ENCODE data around the gene MYLK. TPM values are rescaled to one million over a fixed set of nuclear protein-coding genes. Genes with fewer than 3 reads are reported as not detected.
A peak's percentile ranks its signal among the peaks of the same experiment; 100 is the strongest.

Gene MYLK
- total and polyA plus RNA-seq, 2 experiments from 2014 or later: 13.1 to 27.1 TPM

- 2% methylated on average over 10 of the region's 10 CpGs for WGBS (ENCODE audit: low lambda C conversion rate, missing lambda C conversion rate)
- peaks cover 55% of the 10 kb centered on the region for H3K79me2 ChIP-seq
- H3K4me3 ChIP-seq: peak overlapping the region; percentile 64
- peak overlapping the region; percentile 89 for H3K4me2 ChIP-seq
- DNase-seq (ENCODE audit: low spot score): peak; percentile 71
- no peaks in the 10 kb centered on the region for H4K20me1 ChIP-seq (ENCODE audit: insufficient read depth, poor library complexity, severe bottlenecking)
- no peaks in the 10 kb centered on the region for H3K27me3 ChIP-seq
- no peaks in the 10 kb centered on the region for H3K9me2 ChIP-seq (replicated peaks; ENCODE audit: insufficient read depth)
- TF ChIP-seq CTCF (IDR thresholded peaks at IDR 0.05; ENCODE audit: poor library complexity) (no peak), EZH2 (IDR thresholded peaks at IDR 0.05; ENCODE audit: borderline replicate concordance) (no peak), EZH2phosphoT487 (IDR thresholded peaks at IDR 0.05; ENCODE audit: low read depth, severe bottlenecking, unreplicated experiment) (no peak)
- H2AFZ ChIP-seq: peak overlapping the region; percentile 57
- no peaks in the 10 kb centered on the region for H3K36me3 ChIP-seq (replicated peaks; ENCODE audit: insufficient read depth, low read depth)
- H3K9me3 ChIP-seq (ENCODE audit: low read depth): no peaks in the 10 kb centered on the region
- H3K27ac ChIP-seq: peak overlapping the region; percentile 95
- H3K4me1 ChIP-seq (ENCODE audit: insufficient read depth): peaks cover 10% of the 10 kb centered on the region
Observed at GRCh38 chr3:123586131-123586530, 298.0 kb downstream of the MYLK start.

DNA sequence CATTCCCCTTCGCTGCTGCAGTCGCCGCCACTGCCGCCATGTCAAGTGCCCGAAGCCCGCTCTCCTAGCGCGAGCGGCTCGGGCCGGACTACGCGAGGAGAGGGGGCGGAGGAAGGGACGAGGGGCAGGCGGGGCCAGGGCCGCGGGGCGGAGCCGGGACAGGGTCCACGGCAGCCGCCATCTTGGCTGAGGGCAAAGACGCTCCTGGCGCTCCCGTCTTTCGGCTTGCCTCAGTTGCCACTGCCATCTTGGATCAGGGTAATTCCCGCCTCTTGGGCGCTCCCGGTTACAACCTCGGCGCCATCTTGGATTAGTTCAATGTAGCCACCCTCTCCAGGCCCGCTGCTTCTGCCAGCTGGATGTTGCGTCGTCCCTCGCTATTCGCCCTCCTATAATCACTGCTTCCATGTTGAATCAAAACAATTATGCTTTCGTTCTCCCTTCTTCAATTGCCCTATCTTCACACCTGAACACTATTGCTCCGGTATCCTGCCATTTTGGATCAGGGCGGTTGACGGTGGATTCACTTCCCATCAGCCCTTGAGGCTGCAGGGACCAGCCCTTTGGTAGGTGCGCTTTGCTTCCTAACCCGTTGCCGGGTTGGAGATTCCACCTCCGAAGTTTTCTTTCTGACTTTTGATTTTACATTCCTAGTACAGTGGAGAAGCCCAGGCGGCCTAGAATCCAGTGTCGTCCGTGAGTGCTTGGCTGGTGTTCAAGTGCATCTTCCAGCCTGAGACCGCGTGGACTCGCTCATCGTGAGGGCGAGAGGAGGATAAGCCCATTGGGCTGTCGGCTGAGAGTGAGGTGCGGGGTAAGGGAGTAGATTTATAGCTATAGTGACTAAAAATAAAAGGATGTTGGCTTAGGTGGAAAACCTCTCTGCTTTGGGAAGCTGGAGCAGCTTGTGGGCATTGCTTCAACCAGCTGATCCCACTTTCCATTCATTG, 298.9 kb downstream of the MYLK start, which contains the start of gene HACD2:
Gene HACD2 (minus strand): TSS at position 66 of the 950 bp plus-strand sequence. CDS start 26 bp downstream, at position 40.
- TF ChIP-seq EZH2phosphoT487 (IDR thresholded peaks at IDR 0.05; ENCODE audit: low read depth, severe bottlenecking, unreplicated experiment) (no peak), EZH2 (IDR thresholded peaks at IDR 0.05; ENCODE audit: borderline replicate concordance) (no peak), CTCF (IDR thresholded peaks at IDR 0.05; ENCODE audit: poor library complexity) (no peak)
- H3K9me2 ChIP-seq (replicated peaks; ENCODE audit: insufficient read depth): no peaks in the 10 kb centered on the region
- DNase-seq (ENCODE audit: low spot score): peak; percentile 99
- H3K4me1 ChIP-seq (ENCODE audit: insufficient read depth): peaks cover 10% of the 10 kb centered on the region
- H3K27me3 ChIP-seq: no peaks in the 10 kb centered on the region
- peak within 1 kb of the TSS; percentile 64 for H3K4me3 ChIP-seq
- no peaks in the 10 kb centered on the region for H3K36me3 ChIP-seq (replicated peaks; ENCODE audit: insufficient read depth, low read depth)
- peaks cover 54% of the 10 kb centered on the region for H3K79me2 ChIP-seq
- 2% methylated on average over 41 of the region's 54 CpGs for WGBS (ENCODE audit: low lambda C conversion rate, missing lambda C conversion rate)
- peak within 1 kb of the TSS; percentile 69 for H2AFZ ChIP-seq
- H4K20me1 ChIP-seq (ENCODE audit: insufficient read depth, poor library complexity, severe bottlenecking): no peaks in the 10 kb centered on the region
- peak within 1 kb of the TSS; percentile 95 for H3K27ac ChIP-seq
- H3K9me3 ChIP-seq (ENCODE audit: low read depth): no peaks in the 10 kb centered on the region
- peak within 1 kb of the TSS; percentile 89 for H3K4me2 ChIP-seq

DNA sequence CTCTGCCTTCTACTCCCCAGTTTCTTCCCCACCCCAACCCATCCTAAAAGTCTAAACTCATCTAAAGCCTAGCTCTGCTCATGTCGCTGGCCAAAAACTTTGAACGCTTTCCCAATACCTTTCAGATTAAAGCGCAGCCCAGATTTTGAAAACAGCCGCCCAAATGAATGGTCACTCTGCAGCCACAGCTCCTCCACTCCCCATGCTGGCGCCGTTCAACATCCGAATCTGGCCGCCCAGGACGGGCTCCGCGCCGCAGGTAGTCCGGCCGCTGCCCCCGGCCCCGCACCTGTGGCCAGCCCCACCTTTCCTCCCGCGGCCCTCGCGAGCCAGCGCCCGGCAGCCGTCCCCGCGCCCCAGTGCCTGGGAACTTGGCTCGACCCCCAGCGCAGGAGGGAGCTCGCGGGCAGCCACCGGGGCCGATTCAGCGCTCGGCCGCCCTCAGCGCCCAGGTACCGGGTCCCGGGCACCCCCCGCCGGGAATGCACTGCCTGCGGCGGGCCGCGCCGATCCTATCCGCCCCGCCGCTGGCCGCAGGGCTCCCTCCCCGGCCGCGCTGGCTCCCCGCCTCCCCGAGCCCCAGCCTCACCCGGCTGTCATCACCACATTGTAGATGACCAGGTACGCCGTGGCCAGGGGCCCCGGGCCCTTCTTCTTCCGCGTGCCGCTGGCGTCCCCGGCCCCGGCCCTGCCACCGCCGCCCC, 299.7 kb downstream of the MYLK start:
- Histone ChIP-seq H2AFZ (peak overlapping the region; percentile 69), H3K79me2 (peaks cover 53% of the 10 kb centered on the region), H3K9me2 (replicated peaks; ENCODE audit: insufficient read depth) (no peaks in the 10 kb centered on the region), H3K36me3 (replicated peaks; ENCODE audit: insufficient read depth, low read depth) (no peaks in the 10 kb centered on the region), H3K9me3 (ENCODE audit: low read depth) (no peaks in the 10 kb centered on the region), H3K4me2 (peak overlapping the region; percentile 84), H3K4me1 (ENCODE audit: insufficient read depth) (peaks cover 10% of the 10 kb centered on the region), H4K20me1 (ENCODE audit: insufficient read depth, poor library complexity, severe bottlenecking) (no peaks in the 10 kb centered on the region), H3K4me3 (peak overlapping the region; percentile 62), H3K27ac (peak overlapping the region; percentile 80), H3K27me3 (no peaks in the 10 kb centered on the region)
- no peak for TF ChIP-seq EZH2phosphoT487 (IDR thresholded peaks at IDR 0.05; ENCODE audit: low read depth, severe bottlenecking, unreplicated experiment)
- peak; percentile 24 for TF ChIP-seq CTCF (IDR thresholded peaks at IDR 0.05; ENCODE audit: poor library complexity)
- no peak for TF ChIP-seq EZH2 (IDR thresholded peaks at IDR 0.05; ENCODE audit: borderline replicate concordance)
- WGBS (ENCODE audit: low lambda C conversion rate, missing lambda C conversion rate): 0% methylated on average over 24 of the region's 65 CpGs
- peak; percentile 72 for DNase-seq (ENCODE audit: low spot score)
